ENCODE results near the gene CDH20.
"Not testable (repeated sequence)": the region's sequence is repeated elsewhere in the genome, so short reads cannot be mapped to it uniquely, and the experiment has no call there.

Gene CDH20

GRCh38 chr18:61368001-61368400 lies 34.8 kb downstream of the CDH20 start:
- FAIRE-seq, result no peak

GRCh38 chr18:61369671-61370070 lies 36.4 kb downstream of the CDH20 start:
- DNase-seq (ENCODE audit: insufficient read length, low spot score); FAIRE-seq: not testable (repeated sequence)

More at GRCh38 chr18:61368001-61368400, 34.8 kb downstream of the CDH20 start:
- no peak for TF ChIP-seq POLR2AphosphoS5 (IDR thresholded peaks at IDR 0.05; ENCODE audit: low read depth, low read length)
- TF ChIP-seq POLR2A (IDR thresholded peaks at IDR 0.05; ENCODE audit: low read depth, low read length), result no peak
- TF ChIP-seq POU2F2 (IDR thresholded peaks at IDR 0.05; ENCODE audit: low read depth, low read length), result no peak
- TF ChIP-seq SPI1 (IDR thresholded peaks at IDR 0.05; ENCODE audit: low read depth, low read length), result no peak
- TF ChIP-seq TAF1 (IDR thresholded peaks at IDR 0.05; ENCODE audit: low read depth, low read length), result no peak
- TF ChIP-seq PAX5 (IDR thresholded peaks at IDR 0.05; ENCODE audit: insufficient read depth, low read length, severe bottlenecking), result no peak
- DNase-seq (ENCODE audit: insufficient read length, low spot score), result no peak

DNA sequence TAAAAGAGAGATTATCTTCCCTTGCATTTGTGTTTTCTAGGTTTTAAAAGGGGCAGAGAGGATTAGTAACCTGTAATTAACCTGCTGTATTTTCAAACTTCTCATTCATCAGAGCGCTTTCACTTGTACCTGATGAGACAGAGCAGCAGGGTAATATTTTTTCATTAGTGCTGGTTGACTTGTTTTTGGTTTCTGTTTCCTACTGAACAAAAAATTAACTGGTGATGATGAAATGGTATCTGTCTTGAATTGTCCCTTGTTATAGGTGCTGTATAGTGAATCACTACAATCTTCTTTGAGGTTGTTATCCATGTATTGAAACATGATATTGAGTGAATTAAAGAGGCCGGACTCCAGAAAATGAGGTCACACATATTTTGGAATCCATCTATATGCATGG lies 37.9 kb downstream of the CDH20 start:
- FAIRE-seq (no peak), DNase-seq (ENCODE audit: insufficient read length, low spot score) (no peak)
- no peak for TF ChIP-seq POU2F2 (IDR thresholded peaks at IDR 0.05; ENCODE audit: low read depth, low read length)
- TF ChIP-seq POLR2A (IDR thresholded peaks at IDR 0.05; ENCODE audit: low read depth, low read length), result no peak

GRCh38 chr18:61379827-61380226 lies 46.6 kb downstream of the CDH20 start:
- FAIRE-seq, result no peak

GRCh38 chr18:61388010-61388409 lies 54.8 kb downstream of the CDH20 start:
- no peak for FAIRE-seq
- no peak for DNase-seq (ENCODE audit: insufficient read length, low spot score)
- no peak for TF ChIP-seq SPI1 (IDR thresholded peaks at IDR 0.05; ENCODE audit: low read depth, low read length)
- TF ChIP-seq PAX5 (IDR thresholded peaks at IDR 0.05; ENCODE audit: insufficient read depth, low read length, severe bottlenecking), result no peak
- no peak for TF ChIP-seq TAF1 (IDR thresholded peaks at IDR 0.05; ENCODE audit: low read depth, low read length)
- TF ChIP-seq POLR2A (IDR thresholded peaks at IDR 0.05; ENCODE audit: low read depth, low read length), result no peak
- TF ChIP-seq POU2F2 (IDR thresholded peaks at IDR 0.05; ENCODE audit: low read depth, low read length), result no peak
- TF ChIP-seq POLR2AphosphoS5 (IDR thresholded peaks at IDR 0.05; ENCODE audit: low read depth, low read length), result no peak

More at GRCh38 chr18:61379827-61380226, 46.6 kb downstream of the CDH20 start:
- TF ChIP-seq POLR2A (IDR thresholded peaks at IDR 0.05; ENCODE audit: low read depth, low read length) (no peak), PAX5 (IDR thresholded peaks at IDR 0.05; ENCODE audit: insufficient read depth, low read length, severe bottlenecking) (no peak), SPI1 (IDR thresholded peaks at IDR 0.05; ENCODE audit: low read depth, low read length) (no peak), TAF1 (IDR thresholded peaks at IDR 0.05; ENCODE audit: low read depth, low read length) (no peak), POU2F2 (IDR thresholded peaks at IDR 0.05; ENCODE audit: low read depth, low read length) (no peak), POLR2AphosphoS5 (IDR thresholded peaks at IDR 0.05; ENCODE audit: low read depth, low read length) (no peak)
- no peak for DNase-seq (ENCODE audit: insufficient read length, low spot score)

- FAIRE-seq (no peak), DNase-seq (ENCODE audit: insufficient read length, low spot score) (no peak)
- TF ChIP-seq POLR2AphosphoS5 (IDR thresholded peaks at IDR 0.05; ENCODE audit: low read depth, low read length) (no peak), PAX5 (IDR thresholded peaks at IDR 0.05; ENCODE audit: insufficient read depth, low read length, severe bottlenecking) (no peak), SPI1 (IDR thresholded peaks at IDR 0.05; ENCODE audit: low read depth, low read length) (no peak), POLR2A (IDR thresholded peaks at IDR 0.05; ENCODE audit: low read depth, low read length) (no peak), POU2F2 (IDR thresholded peaks at IDR 0.05; ENCODE audit: low read depth, low read length) (no peak), TAF1 (IDR thresholded peaks at IDR 0.05; ENCODE audit: low read depth, low read length) (no peak)
Observed at GRCh38 chr18:61394983-61395382, 61.8 kb downstream of the CDH20 start.

DNA sequence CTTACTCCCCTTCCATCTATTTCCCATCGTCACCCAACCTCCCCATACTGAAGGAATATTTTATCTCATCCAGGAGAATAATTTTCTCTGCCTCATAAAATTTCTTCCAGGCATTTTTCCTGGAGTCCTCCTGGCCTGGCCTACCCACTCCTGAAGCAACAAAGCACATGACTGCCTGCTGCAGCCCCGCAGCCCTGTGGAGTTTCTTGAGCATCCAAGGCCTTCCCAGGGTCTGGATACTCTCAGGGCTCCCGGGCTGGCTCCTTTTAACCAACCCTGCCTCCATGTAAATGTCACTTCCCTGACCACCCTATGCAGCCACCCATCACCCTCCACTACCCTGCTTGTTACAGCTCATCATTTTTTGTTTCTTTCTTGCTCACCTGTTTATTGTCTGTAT lies 64.0 kb downstream of the CDH20 start:
- TF ChIP-seq POU2F2 (IDR thresholded peaks at IDR 0.05; ENCODE audit: low read depth, low read length) (no peak), POLR2A (IDR thresholded peaks at IDR 0.05; ENCODE audit: low read depth, low read length) (no peak), PAX5 (IDR thresholded peaks at IDR 0.05; ENCODE audit: insufficient read depth, low read length, severe bottlenecking) (no peak), POLR2AphosphoS5 (IDR thresholded peaks at IDR 0.05; ENCODE audit: low read depth, low read length) (no peak), TAF1 (IDR thresholded peaks at IDR 0.05; ENCODE audit: low read depth, low read length) (no peak), SPI1 (IDR thresholded peaks at IDR 0.05; ENCODE audit: low read depth, low read length) (no peak)
- FAIRE-seq (no peak), DNase-seq (ENCODE audit: insufficient read length, low spot score) (no peak)

GRCh38 chr18:61398961-61399705 lies 65.9 kb downstream of the CDH20 start:
- TF ChIP-seq SPI1 (IDR thresholded peaks at IDR 0.05; ENCODE audit: low read depth, low read length) (no peak), TAF1 (IDR thresholded peaks at IDR 0.05; ENCODE audit: low read depth, low read length) (no peak), POLR2AphosphoS5 (IDR thresholded peaks at IDR 0.05; ENCODE audit: low read depth, low read length) (no peak), POLR2A (IDR thresholded peaks at IDR 0.05; ENCODE audit: low read depth, low read length) (no peak), POU2F2 (IDR thresholded peaks at IDR 0.05; ENCODE audit: low read depth, low read length) (no peak), PAX5 (IDR thresholded peaks at IDR 0.05; ENCODE audit: insufficient read depth, low read length, severe bottlenecking) (no peak)
- no peak for DNase-seq (ENCODE audit: insufficient read length, low spot score)
- no peak for FAIRE-seq

DNA sequence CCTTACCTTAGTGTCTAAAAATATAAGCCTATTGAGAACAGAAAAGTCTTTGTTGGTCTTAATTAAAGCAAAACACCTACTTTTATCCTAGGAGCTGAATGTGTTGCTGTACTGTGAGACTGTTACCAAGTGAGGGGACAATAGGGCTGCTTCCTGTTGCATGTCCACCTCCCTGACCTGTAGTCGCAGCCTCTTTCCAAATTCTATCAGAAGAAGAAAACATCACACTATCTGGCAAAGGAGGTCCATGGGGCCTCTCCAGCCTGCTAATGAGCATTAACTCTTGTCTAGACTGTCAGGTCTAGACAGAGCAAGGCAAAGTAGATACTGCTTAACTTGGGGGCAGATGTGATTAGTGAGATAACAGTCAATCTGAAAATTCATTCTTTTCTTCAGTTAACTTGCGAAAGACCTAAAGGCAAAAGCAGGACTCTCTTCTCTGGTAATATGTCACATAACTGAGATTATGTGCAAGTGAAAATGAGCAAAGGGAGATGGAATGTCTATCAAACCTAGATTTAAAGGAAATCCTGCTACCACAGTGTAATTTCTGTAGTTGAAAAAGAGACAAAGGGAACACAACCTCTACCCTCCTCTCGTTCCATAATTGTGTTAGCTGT lies 66.9 kb downstream of the CDH20 start:
- no peak for TF ChIP-seq TAF1 (IDR thresholded peaks at IDR 0.05; ENCODE audit: low read depth, low read length)
- no peak for TF ChIP-seq SPI1 (IDR thresholded peaks at IDR 0.05; ENCODE audit: low read depth, low read length)
- TF ChIP-seq PAX5 (IDR thresholded peaks at IDR 0.05; ENCODE audit: insufficient read depth, low read length, severe bottlenecking), result no peak
- no peak for TF ChIP-seq POU2F2 (IDR thresholded peaks at IDR 0.05; ENCODE audit: low read depth, low read length)
- TF ChIP-seq POLR2AphosphoS5 (IDR thresholded peaks at IDR 0.05; ENCODE audit: low read depth, low read length), result no peak
- TF ChIP-seq POLR2A (IDR thresholded peaks at IDR 0.05; ENCODE audit: low read depth, low read length), result no peak
- no peak for DNase-seq (ENCODE audit: insufficient read length, low spot score)
- FAIRE-seq, result no peak

DNA sequence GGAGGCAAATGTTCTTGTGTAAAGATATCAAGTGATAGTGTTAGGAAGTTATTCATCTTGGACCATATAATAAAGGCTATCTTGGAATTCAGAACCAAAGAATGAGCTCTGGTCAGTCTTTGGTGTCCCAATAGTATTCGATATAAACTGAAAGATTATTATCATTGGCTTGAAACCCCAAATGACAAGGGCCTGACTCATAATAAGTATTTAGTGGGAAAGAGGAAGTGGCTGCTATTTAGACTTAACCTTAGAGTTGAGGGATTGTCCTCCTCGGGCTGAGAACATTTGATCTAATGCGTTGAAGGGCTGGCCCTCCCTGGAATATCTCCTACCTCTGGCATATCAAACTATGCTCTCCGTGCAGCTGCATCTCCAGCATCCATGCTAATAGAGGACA lies 67.5 kb downstream of the CDH20 start:
- FAIRE-seq (no peak), DNase-seq (ENCODE audit: insufficient read length, low spot score) (no peak)
- TF ChIP-seq SPI1 (IDR thresholded peaks at IDR 0.05; ENCODE audit: low read depth, low read length) (peak; percentile 68), POU2F2 (IDR thresholded peaks at IDR 0.05; ENCODE audit: low read depth, low read length) (no peak), PAX5 (IDR thresholded peaks at IDR 0.05; ENCODE audit: insufficient read depth, low read length, severe bottlenecking) (no peak), POLR2AphosphoS5 (IDR thresholded peaks at IDR 0.05; ENCODE audit: low read depth, low read length) (no peak), TAF1 (IDR thresholded peaks at IDR 0.05; ENCODE audit: low read depth, low read length) (no peak), POLR2A (IDR thresholded peaks at IDR 0.05; ENCODE audit: low read depth, low read length) (no peak)
